Suprapubic skin (tissue), 4 donors: Measurements from ENCODE around the gene KCTD10. TPM values are rescaled to one million over a fixed set of nuclear protein-coding genes. Genes with fewer than 3 reads are reported as not detected.

Experiments
- DNase-seq, 2 donors: peaks; one replicate each; pipeline ENCODE4 v3.0.0-alpha.2; 2019; ENCODE audit warnings: low spot score in 2 of 2
- H3K27ac ChIP-seq: fragments of 200-600 bp; sonication (generic); one replicate; pipeline ENCODE4 v1.5.1; 2019
- H3K27me3 ChIP-seq: fragments of 200-600 bp; sonication (generic); one replicate; pipeline ENCODE4 v1.5.1; 2019
- H3K36me3 ChIP-seq: fragments of 200-600 bp; sonication (generic); one replicate; pipeline ENCODE4 v1.5.1; 2019
- H3K4me1 ChIP-seq: fragments of 200-600 bp; sonication (generic); one replicate; pipeline ENCODE4 v1.5.1; 2019
- H3K4me3 ChIP-seq: fragments of 200-600 bp; sonication (generic); one replicate; pipeline ENCODE4 v1.5.1; 2019; ENCODE audit warnings: mild to moderate bottlenecking
- H3K9me3 ChIP-seq: fragments of 200-600 bp; sonication (generic); one replicate; pipeline ENCODE4 v1.5.1; 2019
- CTCF ChIP-seq, 2 donors: fragments of 200-600 bp in 1 of 2; fragments of 450-650 bp in 1 of 2; sonication (generic) in 1 of 2; IDR thresholded peaks; one replicate each; pipeline ENCODE4 v1.5.1; 2016 to 2019; ENCODE audit warnings: antibody characterized with exemption in 2 of 2, mild to moderate bottlenecking in 1 of 2, moderate library complexity in 1 of 2
- EP300 ChIP-seq: sonication (generic); formaldehyde crosslinking; IDR thresholded peaks from one replicate; pipeline ENCODE4 v1.6.1; 2017; ENCODE audit warnings: antibody characterized with exemption
- POLR2A ChIP-seq, 2 donors: fragments of 450-650 bp; IDR thresholded peaks; one replicate each; pipeline ENCODE4 v1.6.1; 2017; ENCODE audit warnings: antibody characterized with exemption in 2 of 2, mild to moderate bottlenecking in 2 of 2, moderate library complexity in 2 of 2
- POLR2AphosphoS5 ChIP-seq, 3 donors: sonication (generic); formaldehyde crosslinking; IDR thresholded peaks; one replicate each; pipeline ENCODE4 v1.6.1; 2017; ENCODE audit warnings: antibody characterized with exemption in 3 of 3
- WGBS: methylation state at CpG from one replicate; pipeline ENCODE4 v1.1.5; 2018; 5-methylcytosine and 5-hydroxymethylcytosine counted together
- total RNA-seq, 4 donors: library from RNA; depleted of rRNA; stranded (reverse); fragments of >200 nt; gene quantifications; one replicate each; pipeline ENCODE4 v1.1.0, GENCODE V29; 2016

Gene KCTD10
- 10 to 100 TPM; 34.7 to 56.3 (median 41.7) TPM for total RNA-seq

- Histone ChIP-seq H3K36me3 (no peaks in the 10 kb centered on the region), H3K9me3 (no peaks in the 10 kb centered on the region), H3K27ac (peak within 1 kb of the TSS; percentile 99), H3K4me3 (peak within 1 kb of the TSS; percentile 99), H3K4me1 (peaks cover 47% of the 10 kb centered on the region), H3K27me3 (no peaks in the 10 kb centered on the region)
- WGBS = 2% methylated on average over 27 of the region's 54 CpGs
- TF ChIP-seq EP300 (no peak), POLR2A (IDR thresholded peaks at IDR 0.05) (peak in 1 of 2 donors; percentile 52), CTCF (IDR thresholded peaks at IDR 0.05) (peak in 1 of 2 donors; percentile 8), POLR2AphosphoS5 (IDR thresholded peaks at IDR 0.05) (peak; percentile 9 to 74 (median 59))
- DNase-seq = peak; percentile 93 to 95
Measured at GRCh38 chr12:109477185-109477962, at the start of gene KCTD10, which contains the start of gene UBE3B. KCTD10 (minus strand) TSS chr12:109477300; CDS start chr12:109477262, 38 bp downstream. UBE3B (plus strand) TSS chr12:109477634; CDS start chr12:109483552, 5,918 bp downstream.

GRCh38 chr12:109525279-109525585 is 48.1 kb upstream of the KCTD10 start:
- Histone ChIP-seq H3K36me3 (peaks cover 94% of the 10 kb centered on the region), H3K4me3 (no peak overlapping the region), H3K27ac (no peak overlapping the region), H3K9me3 (no peaks in the 10 kb centered on the region), H3K27me3 (no peaks in the 10 kb centered on the region), H3K4me1 (no peaks in the 10 kb centered on the region)
- DNase-seq = no peak
- WGBS = 87% methylated on average over 3 of the region's 3 CpGs
- no peak for TF ChIP-seq CTCF (IDR thresholded peaks at IDR 0.05)
- no peak for TF ChIP-seq POLR2AphosphoS5 (IDR thresholded peaks at IDR 0.05)
- no peak for TF ChIP-seq EP300

GRCh38 chr12:109524466-109525278 is 47.6 kb upstream of the KCTD10 start:
- Histone ChIP-seq H3K4me1 (no peaks in the 10 kb centered on the region), H3K27ac (no peak overlapping the region), H3K36me3 (peaks cover 94% of the 10 kb centered on the region), H3K9me3 (no peaks in the 10 kb centered on the region), H3K4me3 (no peak overlapping the region), H3K27me3 (no peaks in the 10 kb centered on the region)
- no peak for TF ChIP-seq EP300
- TF ChIP-seq CTCF (IDR thresholded peaks at IDR 0.05) = no peak
- no peak for TF ChIP-seq POLR2A (IDR thresholded peaks at IDR 0.05)
- TF ChIP-seq POLR2AphosphoS5 (IDR thresholded peaks at IDR 0.05) = no peak
- no peak for DNase-seq
- WGBS = 81% methylated on average over 26 of the region's 26 CpGs

- no peaks in the 10 kb centered on the region for H3K4me1 ChIP-seq
- H3K36me3 ChIP-seq = peaks cover 97% of the 10 kb centered on the region
- H3K27ac ChIP-seq = no peak overlapping the region
- no peak for TF ChIP-seq EP300
- TF ChIP-seq POLR2A (IDR thresholded peaks at IDR 0.05) = no peak
- TF ChIP-seq POLR2AphosphoS5 (IDR thresholded peaks at IDR 0.05) = no peak
- H3K27me3 ChIP-seq = no peaks in the 10 kb centered on the region
- H3K9me3 ChIP-seq = no peaks in the 10 kb centered on the region
- no peak for DNase-seq
- 90% methylated on average over 5 of the region's 5 CpGs for WGBS
- no peak overlapping the region for H3K4me3 ChIP-seq
Measured at GRCh38 chr12:109523504-109523903, 46.4 kb upstream of the KCTD10 start.

GRCh38 chr12:109523071-109523470 is 46.0 kb upstream of the KCTD10 start:
- peaks cover 96% of the 10 kb centered on the region for H3K36me3 ChIP-seq
- 76% methylated on average over 10 of the region's 10 CpGs for WGBS

More at GRCh38 chr12:109523071-109523470, 46.0 kb upstream of the KCTD10 start:
- no peak for TF ChIP-seq CTCF (IDR thresholded peaks at IDR 0.05)
- TF ChIP-seq EP300 = no peak
- TF ChIP-seq POLR2AphosphoS5 (IDR thresholded peaks at IDR 0.05) = no peak
- no peak for TF ChIP-seq POLR2A (IDR thresholded peaks at IDR 0.05)
- Histone ChIP-seq H3K4me3 (no peak overlapping the region), H3K9me3 (no peaks in the 10 kb centered on the region), H3K27ac (no peak overlapping the region), H3K27me3 (no peaks in the 10 kb centered on the region), H3K4me1 (peaks cover 1% of the 10 kb centered on the region)
- DNase-seq = no peak
